GM12873 (cell line): ENCODE measurements around the gene CFAP61.

Experiments used
- CTCF ChIP-seq: IDR thresholded peaks from 2 replicates; pipeline ENCODE4 v1.5.1; 2012; ENCODE audit warnings: low read depth, mild to moderate bottlenecking, moderate library complexity, low read length, control low read depth; ENCODE audit not compliant: insufficient read depth; ENCODE audit errors: missing control alignments

CFAP61 gene

GRCh38 chr20:20039752-20040387 lies 12.5 kb upstream of the CFAP61 start:
- TF ChIP-seq CTCF, result no peak

GRCh38 chr20:20051767-20052073 lies 612 bp upstream of the CFAP61 start:
- TF ChIP-seq CTCF, result no peak

- TF ChIP-seq CTCF, result no peak
These were observed 8.1 kb downstream of the CFAP61 start for GRCh38 chr20:20060234-20060998.

GRCh38 chr20:20063941-20064702 lies 11.8 kb downstream of the CFAP61 start:
- TF ChIP-seq CTCF, result no peak

- TF ChIP-seq CTCF, result no peak
These were observed 13.0 kb downstream of the CFAP61 start for GRCh38 chr20:20065361-20065760.

- TF ChIP-seq CTCF, result no peak
These were observed 18.8 kb downstream of the CFAP61 start for GRCh38 chr20:20070871-20071726.
